Measurements from ENCODE around the gene FBXO46. TPM values are rescaled to one million over a fixed set of nuclear protein-coding genes. Genes with fewer than 3 reads are reported as not detected.

Gene FBXO46
- total and polyA plus RNA-seq, 2 of the 13 experiments (the other 11 are each of a cell fraction or from before 2014, with no cell fraction given): 6.2 to 6.4 TPM

DNA sequence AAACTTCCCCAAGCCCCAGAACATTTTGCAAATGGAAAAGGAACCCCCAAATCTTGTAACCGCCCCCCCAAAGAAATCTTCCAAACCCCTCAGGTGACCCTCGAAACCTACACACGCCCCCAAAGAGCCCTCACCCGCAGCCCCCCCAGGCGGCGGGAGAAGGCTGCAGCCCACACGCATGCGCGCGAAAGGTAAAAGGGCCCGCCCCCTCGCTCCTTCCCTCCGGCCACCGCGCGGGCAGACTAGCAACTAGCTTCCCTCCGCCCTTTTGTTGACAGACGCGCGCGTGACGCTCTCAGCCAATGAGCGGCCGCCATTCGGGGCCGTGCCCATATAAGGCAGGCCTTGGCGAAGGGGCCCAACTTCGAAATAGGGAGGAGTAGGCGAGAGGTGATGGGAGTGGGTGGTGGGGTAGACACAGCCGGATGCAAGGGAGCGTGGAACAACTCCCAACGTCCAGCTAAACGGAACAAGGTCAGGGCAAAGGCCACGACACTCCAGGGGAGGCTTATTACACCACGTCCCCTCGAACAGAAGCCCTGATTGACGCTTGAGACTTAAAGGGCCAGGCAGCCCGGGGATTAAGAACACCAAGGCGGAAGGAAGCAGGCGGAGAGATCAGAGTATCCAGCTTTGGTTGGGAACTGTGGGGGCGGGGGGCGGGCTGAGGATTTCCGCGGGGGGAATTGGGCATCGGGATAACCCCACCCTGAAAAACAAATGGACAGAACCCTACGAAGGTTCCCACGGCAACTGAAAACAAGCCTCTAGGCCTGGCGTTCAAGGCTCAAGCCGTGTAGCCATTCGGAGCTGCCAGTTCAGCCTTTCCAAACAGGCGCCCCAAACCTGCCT is 13.3 kb downstream of the FBXO46 start (continued):
- TF ChIP-seq, protein P1, sequence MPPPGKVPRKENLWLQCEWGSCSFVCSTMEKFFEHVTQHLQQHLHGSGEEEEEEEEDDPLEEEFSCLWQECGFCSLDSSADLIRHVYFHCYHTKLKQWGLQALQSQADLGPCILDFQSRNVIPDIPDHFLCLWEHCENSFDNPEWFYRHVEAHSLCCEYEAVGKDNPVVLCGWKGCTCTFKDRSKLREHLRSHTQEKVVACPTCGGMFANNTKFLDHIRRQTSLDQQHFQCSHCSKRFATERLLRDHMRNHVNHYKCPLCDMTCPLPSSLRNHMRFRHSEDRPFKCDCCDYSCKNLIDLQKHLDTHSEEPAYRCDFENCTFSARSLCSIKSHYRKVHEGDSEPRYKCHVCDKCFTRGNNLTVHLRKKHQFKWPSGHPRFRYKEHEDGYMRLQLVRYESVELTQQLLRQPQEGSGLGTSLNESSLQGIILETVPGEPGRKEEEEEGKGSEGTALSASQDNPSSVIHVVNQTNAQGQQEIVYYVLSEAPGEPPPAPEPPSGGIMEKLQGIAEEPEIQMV (CRISPR knock-in tag; IDR thresholded peaks at IDR 0.05; ENCODE audit: low read depth): 0 out of 2 replicates have a peak, but pooled peaks have one; percentile 29
- TF ChIP-seq, protein P2, sequence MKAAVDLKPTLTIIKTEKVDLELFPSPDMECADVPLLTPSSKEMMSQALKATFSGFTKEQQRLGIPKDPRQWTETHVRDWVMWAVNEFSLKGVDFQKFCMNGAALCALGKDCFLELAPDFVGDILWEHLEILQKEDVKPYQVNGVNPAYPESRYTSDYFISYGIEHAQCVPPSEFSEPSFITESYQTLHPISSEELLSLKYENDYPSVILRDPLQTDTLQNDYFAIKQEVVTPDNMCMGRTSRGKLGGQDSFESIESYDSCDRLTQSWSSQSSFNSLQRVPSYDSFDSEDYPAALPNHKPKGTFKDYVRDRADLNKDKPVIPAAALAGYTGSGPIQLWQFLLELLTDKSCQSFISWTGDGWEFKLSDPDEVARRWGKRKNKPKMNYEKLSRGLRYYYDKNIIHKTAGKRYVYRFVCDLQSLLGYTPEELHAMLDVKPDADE (CRISPR knock-in tag; IDR thresholded peaks at IDR 0.05): peak; percentile 81; the same call in 1 of the 2 replicates
- TF ChIP-seq ZBED4 (CRISPR knock-in tag; IDR thresholded peaks at IDR 0.05; ENCODE audit: borderline replicate concordance): no peak
- no peak; the same call in 1 of the 2 replicates for TF ChIP-seq WIZ (CRISPR knock-in tag; IDR thresholded peaks at IDR 0.05)
- TF ChIP-seq FOXK2 (IDR thresholded peaks at IDR 0.05): peak; percentile 80
- no peak for TF ChIP-seq MED8 (CRISPR knock-in tag; IDR thresholded peaks at IDR 0.05; ENCODE audit: insufficient replicate concordance)
- peak; percentile 58; the same call in 1 of the 2 replicates for TF ChIP-seq ZNF160 (CRISPR knock-in tag; IDR thresholded peaks at IDR 0.05)
- no peak for TF ChIP-seq ETV6 (CRISPR knock-in tag; conservative IDR thresholded peaks at IDR 0.05)
- TF ChIP-seq CREM (IDR thresholded peaks at IDR 0.05): peak; percentile 84
- no peak for TF ChIP-seq CREM (CRISPR knock-in tag; IDR thresholded peaks at IDR 0.05)
- TF ChIP-seq SPEN (CRISPR knock-in tag; IDR thresholded peaks at IDR 0.05; ENCODE audit: low read depth): peak; percentile 78
- TF ChIP-seq CEBPG (CRISPR knock-in tag; IDR thresholded peaks at IDR 0.05): peak; percentile 73
- no peak for TF ChIP-seq SATB2 (CRISPR knock-in tag; IDR thresholded peaks at IDR 0.05)
- TF ChIP-seq DZIP1 (CRISPR knock-in tag; IDR thresholded peaks at IDR 0.05): no peak
- no peak for TF ChIP-seq JDP2 (CRISPR knock-in tag; IDR thresholded peaks at IDR 0.05; ENCODE audit: borderline replicate concordance)
- TF ChIP-seq ZNF234 (CRISPR knock-in tag; conservative IDR thresholded peaks at IDR 0.05): no peak
- TF ChIP-seq RXRA (CRISPR knock-in tag; IDR thresholded peaks at IDR 0.05): peak; percentile 98
- peak; percentile 82 for TF ChIP-seq GFI1 (CRISPR knock-in tag; IDR thresholded peaks at IDR 0.05; ENCODE audit: borderline replicate concordance)
- TF ChIP-seq CSRNP1 (CRISPR knock-in tag; IDR thresholded peaks at IDR 0.05): no peak; the same call in 1 of the 2 replicates
